MCF 10A (cell line): Measurements from ENCODE around the gene KDM3A. TPM values are rescaled to one million over a fixed set of nuclear protein-coding genes. Genes with fewer than 3 reads are reported as not detected.

Source experiments
- BruUV-seq: library from RNA; stranded (reverse); fragments of 400-500 nt; replicated peaks from 2 replicates; lab custom pipeline; 2021; lab: Mats Ljungman, UMichigan
- CTCF ChIA-PET: fragments of 300-600 bp; sonication (Branson Sonifier 250); formaldehyde crosslinking; extraction: SDS; loops from one replicate; lab custom pipeline; 2021; ENCODE audit warnings: antibody characterized with exemption, inconsistent platforms; lab: Yijun Ruan, JAX
- POLR2A ChIA-PET: fragments of 300-600, 350-650 bp; sonication (Branson Sonifier 250); formaldehyde crosslinking; extraction: SDS; loops from one replicate; lab custom pipeline; 2020; ENCODE audit warnings: antibody characterized with exemption, inconsistent platforms; lab: Yijun Ruan, JAX
- DNase-seq: peaks from one replicate; pipeline ENCODE4 v3.0.0-alpha.2; 2018; ENCODE audit not compliant: unreplicated experiment
- H3K27ac Mint-ChIP-seq: one replicate; pipeline ENCODE4 v1.8.0; 2022; ENCODE audit warnings: mild to moderate bottlenecking, low read depth, mixed read lengths; ENCODE audit not compliant: unreplicated experiment
- H3K27me3 Mint-ChIP-seq: one replicate; pipeline ENCODE4 v1.8.0; 2022; ENCODE audit warnings: mixed read lengths; ENCODE audit not compliant: insufficient read depth, unreplicated experiment
- H3K36me3 Mint-ChIP-seq: one replicate; pipeline ENCODE4 v1.8.0; 2022; ENCODE audit warnings: mild to moderate bottlenecking, moderate library complexity, mixed read lengths; ENCODE audit not compliant: insufficient read depth, unreplicated experiment
- H3K4me1 Mint-ChIP-seq: one replicate; pipeline ENCODE4 v1.8.0; 2022; ENCODE audit warnings: mixed read lengths; ENCODE audit not compliant: insufficient read depth, unreplicated experiment
- H3K4me3 Mint-ChIP-seq: one replicate; pipeline ENCODE4 v1.8.0; 2022; ENCODE audit warnings: mild to moderate bottlenecking, moderate library complexity, mixed read lengths; ENCODE audit not compliant: unreplicated experiment
- H3K9me3 Mint-ChIP-seq: one replicate; pipeline ENCODE4 v1.8.0; 2022; ENCODE audit warnings: mixed read lengths; ENCODE audit not compliant: unreplicated experiment
- intact Hi-C: fragments of 100-400 bp; cut with micrococcal nuclease; formaldehyde crosslinking; loops from 2 replicates; pipeline ENCODE4 v1.14.1; 2022
- total RNA-seq: library from RNA; stranded (reverse); gene quantifications from 2 replicates; pipeline ENCODE4 v1.2.3, GENCODE V29; 2022
- TF ChIP-seq, protein P1 (sequence below): fragments of 200-600 bp; IDR thresholded peaks from one replicate; pipeline ENCODE4 v1.8.0; 2022; ENCODE audit warnings: antibody characterized with exemption, mild to moderate bottlenecking; ENCODE audit not compliant: unreplicated experiment

Gene KDM3A
- total RNA-seq, 1 experiment from 2014 or later = 21.1 TPM

DNA sequence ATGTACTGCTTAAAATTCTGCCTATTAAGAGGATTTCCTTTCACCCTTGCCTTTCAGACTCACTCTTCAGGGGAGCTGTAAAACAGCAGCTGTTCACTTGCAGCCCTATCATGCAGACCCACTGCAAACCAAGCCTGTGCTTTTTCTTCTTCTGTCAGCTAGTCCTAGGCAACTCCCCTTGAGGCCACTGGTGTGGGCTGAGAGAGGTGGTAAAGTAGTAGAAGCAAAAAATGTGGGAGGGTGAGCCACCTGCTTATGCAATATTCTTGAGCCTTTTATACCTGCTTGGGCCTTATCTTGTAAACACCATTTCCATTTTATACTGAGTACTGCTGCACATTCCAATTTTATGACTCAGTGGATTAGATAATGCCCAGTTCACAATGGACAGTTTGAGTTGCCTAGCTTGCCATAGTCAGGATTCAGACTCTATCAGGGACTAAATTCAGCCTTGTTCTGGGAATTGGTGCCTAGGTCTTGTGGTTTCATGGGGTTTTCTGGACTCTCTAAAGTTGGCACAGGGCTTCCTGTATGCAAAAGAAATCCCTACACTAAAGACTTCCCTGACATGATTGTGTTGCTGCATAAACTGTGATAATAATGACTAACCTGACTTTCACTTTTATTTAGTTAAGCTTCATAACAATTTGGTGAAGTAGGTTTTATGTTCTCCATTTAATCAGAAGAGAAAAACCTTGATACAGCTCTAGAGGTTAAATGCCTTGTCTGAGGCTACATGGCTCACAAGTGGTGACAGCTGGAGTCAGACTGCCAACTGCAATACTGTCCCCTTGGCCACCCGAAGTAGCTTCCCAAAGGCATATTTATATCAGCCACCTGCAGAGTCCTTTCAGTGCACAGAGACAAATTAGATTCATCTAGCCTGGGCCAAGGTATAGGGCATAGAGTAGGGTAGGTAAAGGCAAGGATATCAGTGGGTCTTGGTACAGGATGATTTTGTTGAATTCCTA is 47.4 kb upstream of the KDM3A start:
- H3K27ac Mint-ChIP-seq = no peak overlapping the region
- CTCF ChIA-PET = interaction anchor here (0.6 to 1.2 kb wide), 3 partner anchors 22 to 47 kb away, joined by 3 to 4 read pairs (median 4); no protein-coding TSS in a partner anchor
- H3K4me1 Mint-ChIP-seq = peaks cover 11% of the 10 kb centered on the region
- peak; percentile 54 for DNase-seq
- no peaks in the 10 kb centered on the region for H3K36me3 Mint-ChIP-seq
- POLR2A ChIA-PET = interaction anchor here (0.6 to 2.2 kb wide), 7 partner anchors 10 to 235 kb away, joined by 3 to 7 read pairs (median 3); partner anchors contain the start of gene KDM3A
- no TSS peak for BruUV-seq
- no peaks in the 10 kb centered on the region for H3K9me3 Mint-ChIP-seq
- no peak overlapping the region for H3K4me3 Mint-ChIP-seq
- H3K27me3 Mint-ChIP-seq = no peaks in the 10 kb centered on the region
- intact Hi-C loops = no loop called here
- TF ChIP-seq, protein P1, sequence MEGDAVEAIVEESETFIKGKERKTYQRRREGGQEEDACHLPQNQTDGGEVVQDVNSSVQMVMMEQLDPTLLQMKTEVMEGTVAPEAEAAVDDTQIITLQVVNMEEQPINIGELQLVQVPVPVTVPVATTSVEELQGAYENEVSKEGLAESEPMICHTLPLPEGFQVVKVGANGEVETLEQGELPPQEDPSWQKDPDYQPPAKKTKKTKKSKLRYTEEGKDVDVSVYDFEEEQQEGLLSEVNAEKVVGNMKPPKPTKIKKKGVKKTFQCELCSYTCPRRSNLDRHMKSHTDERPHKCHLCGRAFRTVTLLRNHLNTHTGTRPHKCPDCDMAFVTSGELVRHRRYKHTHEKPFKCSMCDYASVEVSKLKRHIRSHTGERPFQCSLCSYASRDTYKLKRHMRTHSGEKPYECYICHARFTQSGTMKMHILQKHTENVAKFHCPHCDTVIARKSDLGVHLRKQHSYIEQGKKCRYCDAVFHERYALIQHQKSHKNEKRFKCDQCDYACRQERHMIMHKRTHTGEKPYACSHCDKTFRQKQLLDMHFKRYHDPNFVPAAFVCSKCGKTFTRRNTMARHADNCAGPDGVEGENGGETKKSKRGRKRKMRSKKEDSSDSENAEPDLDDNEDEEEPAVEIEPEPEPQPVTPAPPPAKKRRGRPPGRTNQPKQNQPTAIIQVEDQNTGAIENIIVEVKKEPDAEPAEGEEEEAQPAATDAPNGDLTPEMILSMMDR = no peak

DNA sequence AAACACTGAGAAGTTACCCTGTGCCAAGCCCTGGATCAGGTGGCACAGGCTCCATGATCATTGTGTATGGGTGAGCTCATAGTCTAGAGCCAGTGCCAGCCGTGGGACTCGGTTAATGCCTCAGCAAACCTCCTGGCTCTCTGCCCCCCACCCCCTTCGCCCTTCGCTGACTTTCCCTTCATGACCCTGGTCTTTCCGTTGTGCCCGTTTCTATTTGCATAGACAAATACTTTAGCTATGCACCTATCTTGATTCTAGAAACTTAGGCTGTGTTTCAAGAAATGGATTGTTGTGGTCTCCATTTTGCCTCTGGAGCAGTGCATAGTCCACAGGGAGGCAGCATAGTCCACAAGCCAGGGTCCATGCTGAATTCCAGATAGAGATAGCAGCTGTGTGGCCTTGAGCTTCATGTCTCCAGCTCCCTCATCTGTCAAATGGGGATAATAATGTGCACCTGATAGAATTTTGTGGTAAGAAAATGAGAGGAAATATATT is 44.8 kb upstream of the KDM3A start:
- H3K4me3 Mint-ChIP-seq = no peak overlapping the region
- no peaks in the 10 kb centered on the region for H3K27me3 Mint-ChIP-seq
- no peak overlapping the region for H3K27ac Mint-ChIP-seq
- ChIA-PET CTCF (interaction anchor here (0.6 to 1.9 kb wide), 8 partner anchors 17 to 1038 kb away, joined by 3 to 6 read pairs (median 4); partner anchors contain the start of gene KDM3A), POLR2A (interaction anchor here (0.9 to 3.9 kb wide), 2 partner anchors 21 to 45 kb away, joined by 3 to 19 read pairs; partner anchors contain the start of gene KDM3A)
- TF ChIP-seq, protein P1 = no peak
- H3K4me1 Mint-ChIP-seq = peaks cover 11% of the 10 kb centered on the region
- BruUV-seq = no TSS peak
- intact Hi-C loops = no loop called here
- DNase-seq = peak; percentile 46
- H3K36me3 Mint-ChIP-seq = no peaks in the 10 kb centered on the region
- no peaks in the 10 kb centered on the region for H3K9me3 Mint-ChIP-seq

DNA sequence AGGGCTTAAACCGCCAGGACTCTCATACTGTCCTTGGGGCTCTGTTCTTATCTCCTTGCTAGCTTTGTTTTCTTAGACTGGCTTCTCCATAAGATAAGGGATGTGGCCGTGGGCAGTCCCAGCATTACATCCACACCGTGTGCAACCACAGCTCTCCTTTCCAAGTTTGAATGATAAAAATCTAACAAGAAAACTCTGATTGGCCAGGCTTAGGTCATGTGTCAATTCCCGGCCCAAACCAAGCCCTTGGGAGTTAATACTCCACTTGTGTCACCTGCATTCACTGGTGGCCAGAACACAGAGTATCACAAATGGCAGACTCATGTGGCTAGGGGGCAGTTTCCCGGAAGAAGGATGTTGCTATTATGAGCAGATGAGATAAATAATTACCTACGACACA is 43.2 kb upstream of the KDM3A start:
- TF ChIP-seq, protein P1 = no peak
- ChIA-PET POLR2A (interaction anchor here (0.5 to 3.9 kb wide), 4 partner anchors 19 to 1349 kb away, joined by 3 to 19 read pairs (median 3); partner anchors contain the start of gene KDM3A), CTCF (interaction anchor here (1.0 kb wide), 1 partner anchor 43 kb away, joined by 5 read pairs; the partner anchor contains the start of gene KDM3A)
- intact Hi-C loops = no loop called here
- no peak for DNase-seq
- H3K27me3 Mint-ChIP-seq = no peaks in the 10 kb centered on the region
- H3K4me1 Mint-ChIP-seq = peaks cover 11% of the 10 kb centered on the region
- BruUV-seq = no TSS peak
- no peaks in the 10 kb centered on the region for H3K9me3 Mint-ChIP-seq
- H3K27ac Mint-ChIP-seq = no peak overlapping the region
- H3K4me3 Mint-ChIP-seq = no peak overlapping the region
- no peaks in the 10 kb centered on the region for H3K36me3 Mint-ChIP-seq
